Kidney (tissue), 14 donors: ENCODE results near the gene HAP1. TPM values are rescaled to one million over a fixed set of nuclear protein-coding genes. Genes with fewer than 3 reads are reported as not detected.

Experiments
- DNase-seq, 5 donors: peaks; one replicate each; pipeline ENCODE4 v3.0.0-alpha.2; 2013 to 2020
- FAIRE-seq: peaks from 2 replicates; lab custom pipeline; 2012; peaks lifted over from hg19 to GRCh38; lab: Jason Lieb, UNC
- H3K27ac ChIP-seq, 2 donors: one replicate each; pipeline ENCODE4 v1.7.0; 2013; ENCODE audit warnings: low read depth in 2 of 2, low read length in 2 of 2, inconsistent platforms in 1 of 2
- H3K27me3 ChIP-seq: one replicate; pipeline ENCODE4 v1.7.1; 2013; ENCODE audit warnings: low read length, inconsistent platforms; ENCODE audit not compliant: control insufficient read depth, insufficient read depth
- H3K36me3 ChIP-seq, 3 donors: one replicate each; pipeline versions ENCODE4 v1.7.0 to v1.7.1; 2013; ENCODE audit warnings: low read length in 3 of 3, control low read depth in 1 of 3, inconsistent platforms in 1 of 3; ENCODE audit not compliant: insufficient read depth in 3 of 3, control insufficient read depth in 2 of 3
- H3K4me1 ChIP-seq, 3 donors: one replicate each; pipeline versions ENCODE4 v1.7.0 to v1.7.1; 2013; ENCODE audit warnings: low read length in 3 of 3, inconsistent platforms in 1 of 3, low read depth in 1 of 3; ENCODE audit not compliant: control insufficient read depth in 2 of 3, insufficient read depth in 2 of 3
- H3K4me3 ChIP-seq, 3 donors: one replicate each; pipeline versions ENCODE4 v1.7.0 to v1.8.1; 2013; ENCODE audit warnings: low read length in 3 of 3, control low read depth in 1 of 3, inconsistent platforms in 1 of 3
- H3K9ac ChIP-seq, 3 donors: one replicate each; pipeline versions ENCODE4 v1.7.0 to v1.7.1; 2013; ENCODE audit warnings: low read length in 3 of 3, control low read depth in 1 of 3, inconsistent platforms in 1 of 3
- H3K9me3 ChIP-seq, 3 donors: one replicate each; pipeline versions ENCODE4 v1.7.0 to v1.7.1; 2013; ENCODE audit warnings: low read length in 3 of 3, control low read depth in 1 of 3, inconsistent platforms in 1 of 3; ENCODE audit not compliant: control insufficient read depth in 2 of 3, insufficient read depth in 1 of 3
- CTCF ChIP-seq: IDR thresholded peaks from 3 replicates; pipeline ENCODE4 v1.5.1; 2012; ENCODE audit warnings: mild to moderate bottlenecking, moderate library complexity, borderline replicate concordance; ENCODE audit not compliant: insufficient read depth; ENCODE audit errors: extremely low read depth
- intact Hi-C: fragments of 100-400 bp; cut with DNase I; formaldehyde crosslinking; loops from one replicate; pipeline ENCODE4 v1.11.1; 2022
- polyA plus RNA-seq: library from polyadenylated mRNA; stranded (reverse); fragments of 350-450 nt; fragmentation: Illumina TruSeq; extraction: RNeasy Lipid Tissue Mini Kit (QIAGEN cat#74804); gene quantifications from one replicate; pipeline ENCODE4 v1.2.3, GENCODE V29; 2014; ENCODE audit warnings: low read depth, low replicate concordance; ENCODE audit not compliant: insufficient read depth
- total RNA-seq: library from RNA; stranded (reverse); fragmentation: NEBNext Ultra II Directional; extraction: Animal tissue kit (Norgen Biotek cat#: 25700); gene quantifications from one replicate; pipeline ENCODE4 v1.2.1, GENCODE V29; 2021
- donor health status: control.
- donor health status: control.
- donor health status: control.
- donor health status: control.
- donor health status: control.
- donor health status: DM: yes; HTN: yes; CAD: no.
- donor health status: Normal renal cell carcinoma (clear cell type).

HAP1 gene
- total and polyA plus RNA-seq, 2 donors from 2014 or later = 0.99 to 1.3 TPM

GRCh38 chr17:41697122-41697962 lies 37.1 kb downstream of the HAP1 start:
- Histone ChIP-seq H3K27ac (no peak overlapping the region), H3K36me3 (peaks cover 6 to 13% (median 11%) of the 10 kb centered on the region in 3 donors), H3K4me1 (peaks cover 0 to 8% (median 5%) of the 10 kb centered on the region in 3 donors), H3K9ac (peak overlapping the region in 1 of 3 donors; percentile 40), H3K9me3 (no peaks in the 10 kb centered on the region), H3K4me3 (no peak overlapping the region), H3K27me3 (no peaks in the 10 kb centered on the region)
- FAIRE-seq (no peak), DNase-seq (peak in 2 of 5 donors; percentile 61 to 82)
- intact Hi-C loops = no loop called here
- no peak for TF ChIP-seq CTCF

GRCh38 chr17:41695954-41696757 lies 38.3 kb downstream of the HAP1 start:
- Histone ChIP-seq H3K27ac (no peak overlapping the region), H3K9ac (no peak overlapping the region)
- intact Hi-C loops = no loop called here

GRCh38 chr17:41695134-41695661 lies 39.2 kb downstream of the HAP1 start:
- H3K27me3 ChIP-seq = no peaks in the 10 kb centered on the region
- intact Hi-C loops = no loop called here
- no peak overlapping the region for H3K4me3 ChIP-seq
- DNase-seq (no peak), FAIRE-seq (no peak)
- no peak overlapping the region for H3K9ac ChIP-seq
- H3K9me3 ChIP-seq = no peaks in the 10 kb centered on the region
- TF ChIP-seq CTCF = no peak
- H3K36me3 ChIP-seq = peaks cover 17 to 34% (median 31%) of the 10 kb centered on the region in 3 donors
- H3K27ac ChIP-seq = no peak overlapping the region
- peaks cover 0 to 16% (median 15%) of the 10 kb centered on the region in 3 donors for H3K4me1 ChIP-seq

More at GRCh38 chr17:41695954-41696757, 38.3 kb downstream of the HAP1 start:
- FAIRE-seq (no peak), DNase-seq (peak in 3 of 5 donors; percentile 47 to 95 (median 83))
- Histone ChIP-seq H3K36me3 (peaks cover 8 to 25% (median 23%) of the 10 kb centered on the region in 3 donors), H3K9me3 (no peaks in the 10 kb centered on the region), H3K4me3 (no peak overlapping the region), H3K4me1 (peaks cover 0 to 8% (median 6%) of the 10 kb centered on the region in 3 donors), H3K27me3 (no peaks in the 10 kb centered on the region)
- peak; percentile 68 for TF ChIP-seq CTCF
